Right cardiac atrium (tissue), 5 donors: ENCODE data around the gene PTGES2. TPM values are rescaled to one million over a fixed set of nuclear protein-coding genes. Genes with fewer than 3 reads are reported as not detected.
"Not testable (repeated sequence)": the region's sequence is repeated elsewhere in the genome, so short reads cannot be mapped to it uniquely, and the experiment has no call there.

Experiments
- ATAC-seq, 2 donors: fragments of 200-7000 bp; cut with Tn5 transposase; one replicate each; pipeline versions ENCODE4 v1.8.0 to v1.9.1; 2020; ENCODE audit warnings: moderate library complexity in 2 of 2, mild to moderate bottlenecking in 1 of 2
- DNase-seq, 3 donors: peaks; one replicate each; pipeline ENCODE4 v3.0.0-alpha.2; 2020
- H3K27ac ChIP-seq: one replicate; pipeline ENCODE4 v1.5.1; 2013; ENCODE audit warnings: mild to moderate bottlenecking, low read length, control low read depth, moderate library complexity
- H3K27me3 ChIP-seq: one replicate; pipeline ENCODE4 v1.6.1; 2013; ENCODE audit not compliant: control insufficient read depth, insufficient read depth
- H3K4me1 ChIP-seq: one replicate; pipeline ENCODE4 v1.6.1; 2013; ENCODE audit warnings: low read length; ENCODE audit not compliant: control insufficient read depth, insufficient read depth
- H3K4me3 ChIP-seq: one replicate; pipeline ENCODE4 v1.5.1; 2013; ENCODE audit warnings: low read length, control low read depth
- H3K9me3 ChIP-seq: one replicate; pipeline ENCODE4 v1.6.1; 2013; ENCODE audit warnings: low read length; ENCODE audit not compliant: control insufficient read depth
- WGBS: extraction: QIAGEN DNeasy Blood & Tissue Kit; methylation state at CpG from one replicate; pipeline ENCODE4 v1.1.7; 2013; 5-methylcytosine and 5-hydroxymethylcytosine counted together
- intact Hi-C, 4 donors: fragments of 100-400 bp; cut with DNase I; formaldehyde crosslinking; loops; one replicate each; pipeline versions ENCODE4 v1.11.0 to v1.14.0; 2022 to 2023
- polyA plus RNA-seq: library from polyadenylated mRNA; stranded (reverse); fragments of 200-250 nt; gene quantifications from one replicate; pipeline ENCODE4 v1.2.3, GENCODE V29; 2013
- total RNA-seq, 4 donors: library from RNA; stranded (reverse); fragmentation: NEBNext Ultra II Directional; extraction: Animal tissue kit (Norgen Biotek cat#: 25700); gene quantifications; one replicate each; pipeline ENCODE4 v1.2.1, GENCODE V29; 2021
- donor health status: healthy with polysubstance abuse.
- donor health status: DM: no; HTN: yes; CAD: no.
- donor health status: DM: no; HTN: no; CAD: no.
- donor health status: DM: no; HTN: yes; CAD: no; lungs with severe emphysema.
- donor health status: DM: yes; HTN: yes; CAD: no.

Gene PTGES2
- total and polyA plus RNA-seq, 5 donors: 122 to 162 (median 126) TPM

DNA sequence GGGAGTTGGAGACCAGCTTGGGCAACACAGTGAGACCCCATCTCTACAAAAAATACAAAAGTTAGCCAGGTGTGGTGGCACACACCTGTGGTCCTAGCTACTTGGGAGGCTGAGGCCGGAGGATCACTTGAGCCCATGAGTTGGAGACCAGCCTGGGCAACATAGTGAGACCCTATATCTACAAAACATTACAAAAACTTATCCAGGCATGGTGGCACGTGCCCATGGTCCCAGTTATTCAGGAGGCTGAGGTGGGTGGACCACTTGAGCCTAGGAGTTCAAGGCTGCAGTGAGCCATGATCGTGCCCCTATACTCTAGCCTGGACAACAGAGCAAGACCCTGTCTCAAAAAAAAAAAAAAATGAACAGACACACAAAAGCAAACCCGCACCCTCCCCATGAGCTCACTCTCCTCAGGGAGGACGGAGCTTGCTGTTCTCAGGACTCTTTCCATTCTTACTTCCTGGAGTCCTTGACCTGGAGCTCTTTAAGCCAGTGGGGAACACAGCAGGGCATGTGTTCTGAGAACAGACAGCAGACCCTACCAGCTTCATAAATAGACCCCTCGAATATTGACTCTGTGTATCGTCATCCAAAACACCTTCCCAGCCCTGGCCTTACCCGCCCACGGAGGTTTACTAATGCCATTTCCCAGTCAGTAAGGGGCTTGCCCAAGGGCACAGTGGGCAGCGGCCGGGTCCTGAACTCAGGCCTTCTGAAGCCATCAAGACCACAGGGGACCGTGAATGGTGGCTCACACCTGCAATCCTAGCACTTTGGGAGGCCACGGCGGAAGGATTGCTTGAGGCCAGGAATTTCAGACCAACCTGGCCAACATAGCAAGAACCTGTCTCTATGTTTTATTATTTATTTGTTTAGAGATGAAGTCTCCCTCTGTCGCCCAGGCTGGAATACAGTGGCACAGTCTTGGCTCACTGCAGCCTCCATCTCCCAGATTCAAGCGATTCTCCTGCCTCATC is 11.1 kb downstream of the PTGES2 start:
- DNase-seq (peak in 1 of 3 donors; percentile 44), ATAC-seq (no peak)
- Histone ChIP-seq H3K27ac (no peak overlapping the region), H3K27me3 (no peaks in the 10 kb centered on the region), H3K4me1 (no peaks in the 10 kb centered on the region), H3K9me3 (no peaks in the 10 kb centered on the region), H3K4me3 (no peak overlapping the region)
- WGBS: 88% methylated on average over 16 of the region's 16 CpGs
- intact Hi-C loops: loop anchor here (5.0 to 10.0 kb wide), 3 partner anchors 79 to 174 kb away; no protein-coding TSS in a partner anchor

DNA sequence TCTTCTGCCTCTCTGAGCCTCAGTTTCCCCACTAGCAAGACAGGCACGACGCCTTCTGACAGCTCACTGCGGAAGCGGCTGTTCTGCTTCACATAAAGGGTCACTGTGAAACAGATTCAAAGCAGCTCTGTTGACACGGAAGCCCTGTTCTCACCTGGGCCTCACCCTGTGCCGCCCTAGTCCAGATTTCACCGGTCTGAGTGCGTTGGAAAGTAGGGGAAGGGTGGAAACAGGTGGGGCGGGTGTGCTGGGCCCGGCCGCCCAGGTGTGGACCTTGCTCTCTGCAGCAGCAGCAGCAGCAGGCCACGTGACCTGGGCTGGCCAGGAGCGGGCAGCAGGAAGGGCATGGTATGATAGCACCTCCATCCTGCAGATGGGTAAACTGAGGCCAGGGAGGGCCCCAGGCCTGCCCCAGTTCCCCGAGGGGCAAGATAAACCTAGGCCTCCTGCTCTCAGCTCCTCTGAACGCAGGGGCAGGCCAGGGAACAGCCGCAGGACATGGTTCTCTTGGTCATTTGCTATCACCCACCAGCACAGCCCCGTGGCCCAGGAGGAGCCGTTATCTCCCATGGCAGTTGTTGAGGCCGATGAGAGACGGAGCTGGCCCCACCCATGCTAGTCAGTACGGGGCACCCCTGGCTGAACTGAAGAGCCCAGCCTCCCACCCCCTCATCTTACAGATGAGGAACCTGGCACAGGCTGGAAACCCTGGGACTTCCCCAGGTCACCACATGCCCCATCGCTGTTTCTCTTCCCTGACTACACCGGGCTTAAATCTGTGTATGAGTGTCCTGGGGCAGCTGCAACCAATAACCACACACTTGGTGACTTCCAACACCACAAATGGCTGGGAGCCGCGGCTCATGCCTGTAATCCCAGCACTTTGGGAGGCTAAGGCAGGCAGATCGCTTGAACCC is 12.1 kb downstream of the PTGES2 start:
- H3K27me3 ChIP-seq: no peaks in the 10 kb centered on the region
- no peak overlapping the region for H3K27ac ChIP-seq
- WGBS: 87% methylated on average over 26 of the region's 26 CpGs
- DNase-seq (peak in 2 of 3 donors; percentile 14 to 44), ATAC-seq (no peak)
- intact Hi-C loops: loop anchor here (5.0 to 10.0 kb wide), 3 partner anchors 78 to 173 kb away; no protein-coding TSS in a partner anchor
- no peak overlapping the region for H3K4me3 ChIP-seq
- H3K4me1 ChIP-seq: no peaks in the 10 kb centered on the region
- no peaks in the 10 kb centered on the region for H3K9me3 ChIP-seq

DNA sequence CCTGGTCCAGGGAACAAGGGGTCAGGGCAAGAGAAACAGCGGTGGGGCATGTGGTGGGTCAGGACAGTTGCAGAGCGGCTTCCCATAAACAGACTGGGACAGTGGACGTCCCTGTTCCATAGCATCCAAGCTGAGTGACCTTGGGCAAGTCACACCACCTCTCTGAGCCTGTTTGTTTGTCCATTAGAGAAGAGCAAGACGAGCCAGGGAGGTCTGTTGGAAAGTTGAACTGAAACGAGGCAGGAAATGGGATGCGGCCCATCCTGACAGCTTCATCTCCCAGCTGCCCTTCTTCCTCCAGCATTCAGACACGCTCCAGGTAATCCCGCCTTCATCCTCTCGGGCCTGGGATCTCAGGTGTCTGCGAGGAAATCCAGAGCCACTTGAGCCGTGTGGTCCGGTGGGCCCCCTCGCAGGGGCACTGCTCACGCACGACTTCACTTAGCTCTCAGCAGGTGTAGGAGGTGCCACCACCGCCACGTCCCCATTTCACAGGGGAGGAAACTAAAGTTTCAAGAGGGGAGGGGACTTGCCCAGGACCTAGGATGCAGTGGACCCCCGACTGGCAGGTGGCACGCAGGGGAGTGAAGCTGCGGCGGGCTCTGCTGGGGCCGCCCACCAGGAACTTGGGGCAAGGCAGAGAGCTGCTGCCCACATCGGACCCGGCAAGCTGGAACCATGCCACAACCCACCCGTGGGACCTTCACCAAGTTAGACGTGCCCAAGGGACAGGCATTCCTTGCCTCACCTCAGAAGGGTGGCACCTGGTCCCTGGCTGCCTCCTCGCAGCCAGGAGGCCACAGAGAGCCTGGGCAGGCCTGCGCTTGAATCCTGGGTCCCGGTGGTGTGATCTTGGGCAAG is 13.0 kb downstream of the PTGES2 start:
- no peak for ATAC-seq
- 82% methylated on average over 29 of the region's 29 CpGs for WGBS
- Histone ChIP-seq H3K4me3 (no peak overlapping the region), H3K4me1 (no peaks in the 10 kb centered on the region), H3K27me3 (no peaks in the 10 kb centered on the region), H3K9me3 (no peaks in the 10 kb centered on the region), H3K27ac (no peak overlapping the region)
- intact Hi-C loops: loop anchor here (5.0 to 10.0 kb wide), 3 partner anchors 77 to 172 kb away; no protein-coding TSS in a partner anchor
- DNase-seq: peak in 2 of 3 donors; percentile 16 to 60

DNA sequence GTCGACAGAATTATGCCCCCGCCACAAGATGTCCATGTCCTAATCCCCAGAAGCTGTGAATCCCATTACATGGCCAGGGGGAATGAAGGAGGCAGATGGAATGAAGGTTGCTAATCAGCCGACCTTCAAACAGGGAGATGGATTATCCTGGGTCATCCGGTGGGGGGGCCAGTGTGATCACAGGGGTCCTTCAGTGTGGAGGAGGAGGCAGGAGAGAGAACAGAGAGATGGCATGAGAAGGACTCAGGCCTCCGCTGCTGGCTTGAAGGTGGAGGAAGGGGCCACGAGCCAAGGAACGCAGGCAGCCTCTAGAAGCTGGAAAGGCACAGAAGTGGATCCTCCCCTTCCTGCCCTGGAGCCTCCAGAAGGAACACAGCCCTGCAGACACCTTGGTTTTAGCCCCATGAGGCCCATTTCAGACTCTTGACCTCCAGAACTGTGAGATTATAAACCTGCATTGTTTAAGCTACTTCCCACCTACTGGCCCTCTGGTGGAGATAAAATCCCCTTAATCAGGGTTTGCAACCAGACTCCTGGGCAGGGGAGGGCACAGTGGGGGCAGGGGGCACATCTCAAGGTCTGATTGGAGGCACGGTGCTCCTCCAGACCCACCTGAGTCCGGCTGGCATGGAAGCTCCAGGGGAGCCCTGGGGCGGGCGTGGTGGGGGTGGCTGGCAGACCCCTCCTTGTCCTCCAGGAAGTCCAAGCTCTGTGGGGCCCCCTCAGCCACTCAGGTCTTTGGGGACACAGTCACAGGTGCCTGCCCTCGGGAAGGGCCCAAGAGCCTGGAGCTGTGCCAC is 13.8 kb downstream of the PTGES2 start:
- 92% methylated on average over 12 of the region's 12 CpGs for WGBS
- H3K27ac ChIP-seq: no peak overlapping the region
- intact Hi-C loops: loop anchor here in 2 of 4 donors (10.0 kb wide), 1 partner anchor 169 kb away; no protein-coding TSS in a partner anchor
- H3K9me3 ChIP-seq: no peaks in the 10 kb centered on the region
- H3K4me3 ChIP-seq: no peak overlapping the region
- H3K27me3 ChIP-seq: no peaks in the 10 kb centered on the region
- H3K4me1 ChIP-seq: no peaks in the 10 kb centered on the region
- ATAC-seq: no peak
- peak in 2 of 3 donors; percentile 13 to 41 for DNase-seq

DNA sequence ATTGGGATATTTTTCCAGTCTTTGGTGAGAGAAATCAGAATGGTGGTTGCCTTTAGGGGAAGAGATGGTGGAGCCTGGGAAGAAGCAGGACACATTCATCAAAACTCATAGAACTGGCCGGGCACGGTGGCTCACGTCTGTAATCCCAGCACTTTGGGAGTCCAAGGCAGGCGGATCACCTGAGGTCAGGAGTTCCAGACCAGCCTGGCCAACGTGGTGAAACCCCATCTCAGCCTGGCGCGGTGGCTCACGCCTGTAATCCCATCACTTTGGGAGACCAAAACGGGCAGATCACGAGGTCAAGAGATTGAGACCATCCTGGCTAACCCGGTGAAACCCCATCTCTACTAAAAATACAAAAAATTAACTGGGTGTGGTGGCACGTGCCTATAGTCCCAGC is 15.8 kb downstream of the PTGES2 start:
- ATAC-seq, H3K27ac ChIP-seq, H3K4me3 ChIP-seq, H3K4me1 ChIP-seq, H3K9me3 ChIP-seq, H3K27me3 ChIP-seq: not testable (repeated sequence)
- peak in 1 of 3 donors; percentile 7 for DNase-seq
- intact Hi-C loops: loop anchor here in 2 of 4 donors (10.0 kb wide), 1 partner anchor 167 kb away; no protein-coding TSS in a partner anchor
- WGBS: 85% methylated on average over 12 of the region's 12 CpGs

DNA sequence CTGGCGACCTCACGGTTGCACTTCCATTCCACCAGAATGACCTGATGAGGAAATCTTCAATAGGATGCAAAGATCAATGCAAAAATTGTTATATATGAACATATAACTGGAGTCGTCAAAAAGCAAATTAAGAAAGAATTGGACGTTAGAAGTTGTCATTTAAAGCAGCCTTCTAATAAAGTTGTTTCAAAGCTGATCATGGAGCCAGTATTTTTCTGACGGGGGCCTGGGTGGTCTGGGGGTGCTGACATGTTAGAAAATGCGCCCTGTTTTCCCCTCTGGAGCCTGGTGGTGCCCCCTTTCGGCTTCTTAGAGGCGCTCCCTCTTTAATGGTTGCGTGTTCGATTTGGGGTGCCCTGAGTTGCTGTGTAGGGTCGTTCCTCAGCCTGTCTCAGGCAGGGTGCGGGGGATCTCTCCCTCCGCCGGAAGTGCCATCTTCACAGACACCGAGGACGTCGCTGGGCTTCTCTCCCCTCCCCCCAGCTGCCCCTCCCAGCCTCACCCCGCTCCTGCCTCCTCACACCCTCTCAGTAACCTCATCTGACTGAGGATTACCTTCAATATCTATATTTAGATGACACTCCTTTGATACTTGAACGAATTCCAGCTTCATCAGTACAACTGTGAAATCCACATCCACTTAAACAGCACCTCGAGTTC is 18.3 kb downstream of the PTGES2 start:
- Histone ChIP-seq H3K9me3 (no peaks in the 10 kb centered on the region), H3K4me1 (no peaks in the 10 kb centered on the region), H3K4me3 (no peak overlapping the region), H3K27me3 (no peaks in the 10 kb centered on the region), H3K27ac (no peak overlapping the region)
- DNase-seq: peak in 2 of 3 donors; percentile 47 to 48
- WGBS: 61% methylated on average over 20 of the region's 20 CpGs
- peak; percentile 10 to 17 for ATAC-seq
- intact Hi-C loops: no loop called here

DNA sequence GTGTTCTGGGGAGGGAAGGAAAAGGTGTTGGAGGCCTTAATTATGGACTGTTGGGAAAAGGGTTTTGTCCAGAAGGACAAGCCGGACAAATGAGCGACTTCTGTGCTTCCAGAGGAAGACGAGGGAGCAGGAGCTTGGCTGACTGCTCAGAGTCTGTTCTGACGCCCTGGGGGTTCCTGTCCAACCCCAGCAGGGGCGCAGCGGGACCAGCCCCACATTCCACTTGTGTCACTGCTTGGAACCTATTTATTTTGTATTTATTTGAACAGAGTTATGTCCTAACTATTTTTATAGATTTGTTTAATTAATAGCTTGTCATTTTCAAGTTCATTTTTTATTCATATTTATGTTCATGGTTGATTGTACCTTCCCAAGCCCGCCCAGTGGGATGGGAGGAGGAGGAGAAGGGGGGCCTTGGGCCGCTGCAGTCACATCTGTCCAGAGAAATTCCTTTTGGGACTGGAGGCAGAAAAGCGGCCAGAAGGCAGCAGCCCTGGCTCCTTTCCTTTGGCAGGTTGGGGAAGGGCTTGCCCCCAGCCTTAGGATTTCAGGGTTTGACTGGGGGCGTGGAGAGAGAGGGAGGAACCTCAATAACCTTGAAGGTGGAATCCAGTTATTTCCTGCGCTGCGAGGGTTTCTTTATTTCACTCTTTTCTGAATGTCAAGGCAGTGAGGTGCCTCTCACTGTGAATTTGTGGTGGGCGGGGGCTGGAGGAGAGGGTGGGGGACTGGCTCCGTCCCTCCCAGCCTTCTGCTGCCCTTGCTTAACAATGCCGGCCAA is 19.1 kb downstream of the PTGES2 start:
- H3K9me3 ChIP-seq: no peaks in the 10 kb centered on the region
- intact Hi-C loops: no loop called here
- DNase-seq (no peak), ATAC-seq (no peak)
- H3K4me1 ChIP-seq: no peaks in the 10 kb centered on the region
- H3K27me3 ChIP-seq: no peaks in the 10 kb centered on the region
- 81% methylated on average over 15 of the region's 15 CpGs for WGBS
- H3K27ac ChIP-seq: no peak overlapping the region
- H3K4me3 ChIP-seq: no peak overlapping the region

DNA sequence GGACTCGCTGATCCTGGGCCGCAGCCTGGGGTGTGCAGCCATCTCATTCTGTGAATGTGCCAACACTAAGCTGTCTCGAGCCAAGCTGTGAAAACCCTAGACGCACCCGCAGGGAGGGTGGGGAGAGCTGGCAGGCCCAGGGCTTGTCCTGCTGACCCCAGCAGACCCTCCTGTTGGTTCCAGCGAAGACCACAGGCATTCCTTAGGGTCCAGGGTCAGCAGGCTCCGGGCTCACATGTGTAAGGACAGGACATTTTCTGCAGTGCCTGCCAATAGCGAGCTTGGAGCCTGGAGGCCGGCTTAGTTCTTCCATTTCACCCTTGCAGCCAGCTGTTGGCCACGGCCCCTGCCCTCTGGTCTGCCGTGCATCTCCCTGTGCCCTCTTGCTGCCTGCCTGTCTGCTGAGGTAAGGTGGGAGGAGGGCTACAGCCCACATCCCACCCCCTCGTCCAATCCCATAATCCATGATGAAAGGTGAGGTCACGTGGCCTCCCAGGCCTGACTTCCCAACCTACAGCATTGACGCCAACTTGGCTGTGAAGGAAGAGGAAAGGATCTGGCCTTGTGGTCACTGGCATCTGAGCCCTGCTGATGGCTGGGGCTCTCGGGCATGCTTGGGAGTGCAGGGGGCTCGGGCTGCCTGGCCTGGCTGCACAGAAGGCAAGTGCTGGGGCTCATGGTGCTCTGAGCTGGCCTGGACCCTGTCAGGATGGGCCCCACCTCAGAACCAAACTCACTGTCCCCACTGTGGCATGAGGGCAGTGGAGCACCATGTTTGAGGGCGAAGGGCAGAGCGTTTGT is 19.9 kb downstream of the PTGES2 start:
- H3K27me3 ChIP-seq: no peaks in the 10 kb centered on the region
- H3K4me1 ChIP-seq: no peaks in the 10 kb centered on the region
- WGBS: 80% methylated on average over 18 of the region's 18 CpGs
- H3K27ac ChIP-seq: no peak overlapping the region
- ATAC-seq (peak in 1 of 2 donors; percentile 2), DNase-seq (peak in 2 of 3 donors; percentile 4 to 47)
- intact Hi-C loops: no loop called here
- H3K4me3 ChIP-seq: no peak overlapping the region
- no peaks in the 10 kb centered on the region for H3K9me3 ChIP-seq
